HAP-1 (cell line): ENCODE measurements around the gene TCP11L1.
"Not testable (repeated sequence)": the region's sequence is repeated elsewhere in the genome, so short reads cannot be mapped to it uniquely, and the experiment has no call there.

Experiments
- DNase-seq, 2 experiments: peaks; one replicate each; pipeline ENCODE4 v3.0.0-alpha.2; 2016 to 2020; ENCODE audit warnings: low spot score in 2 of 2
- H3K27me3 ChIP-seq: fragments of 250-450 bp; sonication (Bioruptor Pico); 2 replicates; pipeline ENCODE4 v1.5.1; 2020; ENCODE audit warnings: low read depth, mild to moderate bottlenecking, moderate library complexity
- H3K36me3 ChIP-seq: fragments of 250-450 bp; sonication (Bioruptor Pico); replicated peaks from 2 replicates; pipeline ENCODE4 v1.5.1; 2020; ENCODE audit warnings: mild to moderate bottlenecking
- H3K4me1 ChIP-seq: fragments of 250-450 bp; sonication (Bioruptor Pico); 2 replicates; pipeline ENCODE4 v1.5.1; 2020; ENCODE audit warnings: mild to moderate bottlenecking
- H3K4me3 ChIP-seq: fragments of 250-450 bp; sonication (Bioruptor Pico); 2 replicates; pipeline ENCODE4 v1.5.1; 2020; ENCODE audit warnings: mild to moderate bottlenecking, moderate library complexity
- H3K9me3 ChIP-seq: fragments of 250-450 bp; sonication (Bioruptor Pico); 2 replicates; pipeline ENCODE4 v1.5.1; 2020; ENCODE audit warnings: mild to moderate bottlenecking, moderate library complexity
- in situ Hi-C: fragments of 300-500 bp; cut with MboI; formaldehyde crosslinking; loops from 3 replicates; pipeline ENCODE4 v1.14.3; 2020; ENCODE audit warnings: low sequenced_read_pairs, inconsistent platforms, mixed read lengths

Gene TCP11L1

DNA sequence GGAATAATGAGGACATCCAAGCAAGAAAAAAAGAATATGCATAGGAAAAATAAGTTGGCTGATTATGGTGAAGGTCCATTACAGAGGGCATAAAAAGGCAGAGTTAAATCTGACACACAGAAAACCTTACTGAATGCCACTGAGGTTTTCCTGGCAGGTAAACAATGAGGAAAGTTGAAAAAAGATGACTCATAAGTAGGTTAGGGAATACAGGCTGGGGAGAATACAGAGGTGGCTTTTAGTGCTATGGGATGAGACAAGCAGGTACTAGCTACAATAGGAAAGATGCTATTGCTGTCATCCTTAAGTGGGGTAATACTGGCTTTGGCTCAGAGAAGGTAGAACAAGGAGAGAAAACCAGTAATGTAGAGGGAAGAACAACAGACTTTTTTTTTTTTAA is 77.2 kb downstream of the TCP11L1 start:
- in situ Hi-C loops: no loop called here
- Histone ChIP-seq H3K4me3 (no peak overlapping the region), H3K9me3 (no peaks in the 10 kb centered on the region), H3K4me1 (no peaks in the 10 kb centered on the region; the same call in 1 of the 2 replicates), H3K36me3 (no peaks in the 10 kb centered on the region; the same call in 1 of the 2 replicates), H3K27me3 (no peaks in the 10 kb centered on the region)
- DNase-seq: no peak

DNA sequence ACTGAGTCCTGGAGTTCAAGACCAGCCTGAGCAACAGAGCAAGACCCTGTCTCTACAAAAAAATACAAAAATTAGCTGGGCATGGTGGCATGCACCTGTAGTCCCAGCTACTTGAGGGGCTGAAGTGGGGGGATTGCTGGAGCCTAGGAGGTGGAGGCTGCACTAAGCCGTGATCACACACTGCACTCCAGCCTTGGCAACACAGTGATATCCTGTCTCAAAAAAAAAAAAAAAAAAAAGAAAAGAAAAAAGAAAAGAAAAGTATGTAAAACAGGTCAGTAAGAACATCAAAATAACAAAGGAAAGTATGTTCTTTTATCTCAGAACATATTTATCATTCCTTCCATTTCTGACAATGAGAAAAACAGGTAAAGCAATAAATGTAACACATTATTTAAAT is 83.3 kb downstream of the TCP11L1 start:
- peaks cover 16% of the 10 kb centered on the region for H3K4me1 ChIP-seq
- in situ Hi-C loops, H3K36me3 ChIP-seq, H3K9me3 ChIP-seq, H3K4me3 ChIP-seq, H3K27me3 ChIP-seq: not testable (repeated sequence)
- peak; percentile 36 to 38 for DNase-seq
